Activated CD4-positive, alpha-beta T cell treated with anti-CD3 and anti-CD28 coated beads, Interleukin-2, amount 50 U/mL, for 4 hours (primary cell): Measurements from ENCODE around the gene TOE1.

Experiments used
- DNase-seq, 2 experiments: peaks; one replicate each; pipeline ENCODE4 v3.0.0-alpha.2; 2020

TOE1 gene

DNA sequence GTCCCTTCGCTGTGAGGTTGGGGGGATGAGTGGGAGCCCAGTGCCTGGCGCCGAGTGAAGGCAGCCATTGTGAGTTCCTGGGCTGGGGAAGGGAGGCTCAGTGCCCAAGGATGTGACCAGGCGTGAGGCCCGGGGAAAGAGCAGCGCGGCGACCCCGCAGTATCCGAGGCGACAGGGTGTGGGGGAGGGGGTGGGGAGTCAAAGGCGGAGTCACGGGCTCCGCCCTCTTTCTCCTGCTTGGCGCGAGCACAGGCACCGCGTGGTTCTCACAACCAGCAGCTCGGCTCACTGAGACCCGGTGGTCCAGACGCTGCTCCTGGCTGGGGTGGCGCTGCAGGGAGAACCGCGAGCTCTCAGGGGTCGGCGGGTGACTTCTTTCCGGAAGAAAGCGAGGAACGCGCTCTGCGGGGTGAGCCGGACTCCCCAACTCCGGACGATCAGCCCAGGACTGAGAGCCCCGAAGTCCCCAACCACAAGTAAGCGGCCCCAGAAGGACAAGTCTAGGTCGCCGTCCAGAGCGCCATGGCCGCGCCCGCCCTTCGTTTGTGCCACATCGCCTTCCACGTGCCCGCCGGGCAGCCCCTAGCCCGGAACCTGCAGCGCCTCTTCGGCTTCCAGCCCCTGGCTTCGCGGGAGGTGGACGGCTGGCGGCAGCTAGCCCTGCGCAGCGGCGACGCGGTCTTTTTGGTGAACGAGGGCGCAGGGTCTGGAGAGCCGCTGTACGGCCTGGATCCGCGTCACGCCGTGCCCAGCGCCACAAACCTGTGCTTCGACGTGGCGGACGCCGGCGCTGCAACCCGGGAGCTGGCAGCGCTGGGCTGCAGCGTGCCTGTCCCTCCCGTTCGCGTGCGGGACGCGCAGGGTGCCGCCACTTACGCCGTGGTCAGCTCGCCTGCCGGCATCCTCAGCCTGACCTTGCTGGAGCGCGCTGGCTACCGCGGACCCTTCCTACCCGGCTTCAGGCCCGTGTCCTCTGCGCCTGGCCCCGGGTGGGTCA is 13.0 kb upstream of the TOE1 start, which contains the start of gene HPDL:
Gene HPDL (plus strand): TSS at position 269 of the 997 bp plus-strand sequence. CDS start 254 bp downstream, at position 523.
- DNase-seq: peak; percentile 57 to 61

DNA sequence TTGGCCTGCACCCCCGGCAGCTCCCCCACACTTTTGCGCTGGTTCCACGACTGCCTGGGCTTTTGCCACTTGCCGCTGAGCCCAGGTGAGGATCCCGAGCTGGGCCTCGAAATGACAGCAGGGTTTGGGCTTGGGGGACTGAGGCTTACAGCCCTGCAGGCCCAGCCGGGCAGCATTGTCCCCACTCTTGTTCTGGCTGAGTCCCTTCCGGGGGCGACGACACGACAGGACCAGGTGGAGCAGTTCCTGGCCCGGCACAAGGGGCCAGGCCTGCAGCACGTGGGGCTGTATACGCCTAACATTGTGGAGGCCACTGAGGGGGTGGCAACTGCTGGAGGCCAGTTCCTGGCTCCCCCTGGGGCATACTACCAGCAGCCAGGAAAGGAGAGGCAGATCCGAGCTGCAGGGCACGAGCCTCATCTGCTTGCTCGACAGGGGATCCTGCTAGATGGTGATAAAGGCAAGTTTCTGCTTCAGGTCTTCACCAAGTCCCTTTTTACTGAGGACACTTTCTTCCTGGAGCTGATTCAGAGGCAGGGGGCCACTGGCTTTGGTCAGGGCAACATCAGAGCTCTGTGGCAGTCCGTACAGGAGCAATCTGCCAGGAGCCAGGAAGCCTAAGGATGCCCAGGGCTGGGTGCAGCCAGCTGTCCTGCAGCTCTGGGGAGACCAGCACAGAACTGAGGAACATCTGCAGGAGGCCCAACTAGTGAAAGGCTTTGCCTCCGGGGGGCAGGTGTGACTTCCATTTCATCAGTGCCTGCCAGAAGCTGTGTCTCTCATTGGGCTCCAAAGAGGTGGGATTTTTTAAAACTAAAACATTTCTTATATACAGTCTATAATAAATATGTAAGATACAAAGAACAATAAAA is 12.1 kb upstream of the TOE1 start:
- DNase-seq: no peak

DNA sequence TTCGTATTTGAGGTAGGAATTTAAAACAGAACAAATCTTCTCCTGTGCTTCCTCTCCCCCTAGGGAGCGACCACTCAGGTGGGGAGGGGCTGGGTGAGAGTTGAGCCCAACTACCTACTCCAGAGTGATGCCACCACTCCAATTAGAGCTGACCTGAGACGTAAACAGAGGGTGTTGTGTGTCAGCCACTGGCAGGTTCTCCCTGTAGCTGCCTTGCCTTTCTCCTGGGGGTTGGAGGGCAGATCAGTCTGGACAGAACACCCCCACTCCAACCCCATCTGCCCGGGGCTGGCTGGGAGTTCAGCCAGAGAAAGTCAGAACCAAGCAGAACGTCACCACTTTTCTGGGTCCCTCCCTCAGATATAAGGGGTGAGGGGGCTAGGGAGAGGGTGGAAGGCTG is 11.3 kb upstream of the TOE1 start:
- DNase-seq: no peak

DNA sequence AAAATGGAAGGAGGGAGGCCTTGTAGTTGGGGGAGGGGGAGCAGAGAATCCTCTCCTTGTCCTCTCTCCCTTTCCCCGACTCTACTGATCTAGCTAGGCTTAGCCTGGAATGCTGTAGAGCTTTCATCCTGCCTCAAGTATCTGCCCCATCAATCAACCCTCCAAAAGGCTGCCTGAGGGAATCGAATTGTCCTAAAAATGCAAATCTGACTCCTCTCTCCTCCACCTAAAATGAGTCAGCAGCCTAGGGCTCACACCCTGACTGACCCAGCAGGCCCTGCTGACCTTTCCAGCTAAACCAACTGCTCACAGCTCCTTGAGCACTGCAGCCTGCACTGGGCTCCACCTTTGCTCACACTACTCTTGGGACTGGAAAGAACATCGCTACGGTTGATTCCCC is 10.5 kb upstream of the TOE1 start:
- no peak for DNase-seq

DNA sequence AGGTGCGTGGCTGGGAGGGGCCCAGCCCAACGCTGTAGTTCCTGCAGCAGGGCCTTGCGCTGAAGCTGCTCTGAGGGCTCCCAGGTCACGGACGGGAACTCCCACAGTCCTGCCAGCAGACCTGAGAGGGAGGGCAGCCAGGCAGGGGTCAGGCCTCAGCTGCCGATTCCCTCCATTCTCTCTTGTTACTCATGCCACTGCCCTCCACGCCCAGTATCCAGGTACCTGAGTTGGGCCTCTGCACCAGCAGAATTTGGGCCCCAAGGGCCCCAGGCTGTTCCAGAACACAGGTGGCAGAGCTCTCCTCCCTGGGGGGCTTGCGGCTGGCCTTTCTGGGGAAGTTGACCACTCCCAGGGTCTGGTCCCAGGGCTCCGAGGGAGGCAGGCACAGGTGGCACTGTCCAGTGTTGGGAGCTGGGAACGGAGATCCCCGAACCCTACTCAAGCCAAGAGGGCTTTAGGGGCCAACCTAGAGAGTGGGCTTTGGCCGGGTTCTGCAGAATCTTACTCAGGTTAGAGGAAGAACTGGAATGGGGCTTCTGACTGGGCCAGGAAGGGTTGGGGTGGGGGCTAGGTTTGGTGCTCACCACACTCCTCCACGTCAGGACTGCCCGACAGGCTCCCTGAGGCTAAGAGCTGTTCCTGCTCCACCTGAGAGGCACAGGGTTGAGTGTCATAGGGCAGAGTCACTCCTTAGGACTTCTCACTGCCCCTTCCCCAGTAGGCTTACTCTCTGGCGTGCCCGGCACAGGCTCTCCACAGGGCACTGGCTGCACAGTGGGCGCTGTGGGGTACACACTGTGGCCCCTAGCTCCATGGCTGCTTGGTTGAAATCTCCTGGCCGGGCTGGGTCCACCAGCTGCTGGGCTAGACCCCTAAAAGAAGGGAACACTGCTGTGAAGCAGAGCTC is 8.3 kb upstream of the TOE1 start:
- no peak for DNase-seq

DNA sequence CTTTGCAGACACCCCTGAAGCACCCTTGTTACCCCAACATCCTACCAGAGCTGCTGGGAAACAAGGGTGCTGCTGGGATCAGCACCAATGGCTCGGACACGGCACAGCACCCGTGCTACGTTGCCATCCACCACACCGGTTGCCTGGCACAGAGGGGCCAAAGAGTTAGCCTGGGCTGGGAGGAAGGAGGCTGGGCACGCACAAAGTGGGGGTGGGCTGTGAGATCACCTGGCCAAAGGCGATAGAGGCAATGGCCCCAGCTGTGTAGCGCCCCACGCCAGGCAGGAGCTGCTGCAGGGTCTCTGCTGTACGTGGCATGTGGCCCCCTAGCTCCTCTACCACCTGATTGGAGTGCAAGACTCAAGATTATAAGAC is 7.6 kb upstream of the TOE1 start:
- no peak for DNase-seq

DNA sequence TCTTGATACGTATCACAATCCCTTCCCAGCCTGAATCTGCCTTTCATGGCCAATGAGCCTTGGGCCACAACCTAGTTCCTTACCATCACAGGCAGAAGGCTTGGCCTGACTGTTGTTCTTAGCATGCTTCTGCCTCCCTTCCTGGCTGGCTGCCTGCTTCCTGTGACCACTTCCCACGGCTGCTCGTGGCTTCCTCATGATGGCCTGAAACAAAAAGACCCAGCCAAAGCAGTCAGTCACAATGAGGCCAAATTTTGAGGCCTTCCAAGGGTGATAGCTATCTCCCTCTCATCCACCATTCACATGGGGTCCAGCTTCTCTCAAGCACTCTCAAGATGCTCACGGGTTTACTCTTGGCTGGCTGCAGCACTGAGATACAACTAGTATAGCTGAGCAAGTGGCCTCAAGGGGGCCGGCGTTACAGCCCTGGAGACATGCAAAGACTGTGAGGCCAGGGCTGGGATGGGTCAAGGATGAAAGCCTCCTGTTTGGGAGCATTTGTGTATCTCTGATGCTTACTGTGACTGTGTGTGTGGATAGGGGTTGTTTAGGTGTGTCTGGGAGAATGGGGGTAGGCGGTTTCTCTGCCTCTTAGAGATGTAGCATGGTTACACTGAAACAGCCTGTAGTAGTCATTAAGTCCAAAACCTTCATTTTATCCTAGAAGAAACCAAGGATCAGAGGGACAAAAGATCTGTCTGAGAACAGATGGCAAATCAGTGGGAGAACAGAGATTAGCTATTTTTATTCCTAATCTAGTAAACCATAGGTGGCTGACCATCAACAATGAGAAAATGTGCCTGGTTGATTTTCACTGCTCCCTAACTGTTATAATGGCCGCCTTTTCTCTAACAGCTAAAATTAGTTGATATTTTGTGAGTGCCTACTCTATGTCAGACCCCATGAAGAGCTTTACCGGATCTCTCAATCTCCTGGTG is 5.4 kb upstream of the TOE1 start:
- no peak for DNase-seq

DNA sequence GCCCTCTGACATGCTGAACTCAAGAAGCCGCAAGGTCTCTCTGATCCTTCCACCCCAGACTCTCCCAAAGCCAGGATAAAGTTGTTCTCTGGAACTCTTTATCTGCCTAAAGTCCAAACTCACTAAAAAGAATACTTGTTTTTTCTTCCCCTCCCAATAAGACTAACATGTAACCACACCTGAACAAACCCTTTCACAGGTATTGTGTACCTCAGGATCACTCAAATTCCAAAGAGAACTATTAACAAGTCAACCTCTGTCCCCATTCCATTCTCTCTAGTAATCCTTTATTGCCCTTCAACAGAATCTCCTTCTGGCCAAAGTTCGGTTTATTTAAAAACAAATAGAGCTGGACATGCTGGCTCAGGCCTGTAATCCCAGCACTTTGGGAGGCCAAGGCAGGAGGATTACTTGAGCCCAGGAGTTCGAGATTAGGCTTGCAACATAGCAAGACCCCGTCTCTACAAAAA is 4.1 kb upstream of the TOE1 start:
- no peak for DNase-seq

DNA sequence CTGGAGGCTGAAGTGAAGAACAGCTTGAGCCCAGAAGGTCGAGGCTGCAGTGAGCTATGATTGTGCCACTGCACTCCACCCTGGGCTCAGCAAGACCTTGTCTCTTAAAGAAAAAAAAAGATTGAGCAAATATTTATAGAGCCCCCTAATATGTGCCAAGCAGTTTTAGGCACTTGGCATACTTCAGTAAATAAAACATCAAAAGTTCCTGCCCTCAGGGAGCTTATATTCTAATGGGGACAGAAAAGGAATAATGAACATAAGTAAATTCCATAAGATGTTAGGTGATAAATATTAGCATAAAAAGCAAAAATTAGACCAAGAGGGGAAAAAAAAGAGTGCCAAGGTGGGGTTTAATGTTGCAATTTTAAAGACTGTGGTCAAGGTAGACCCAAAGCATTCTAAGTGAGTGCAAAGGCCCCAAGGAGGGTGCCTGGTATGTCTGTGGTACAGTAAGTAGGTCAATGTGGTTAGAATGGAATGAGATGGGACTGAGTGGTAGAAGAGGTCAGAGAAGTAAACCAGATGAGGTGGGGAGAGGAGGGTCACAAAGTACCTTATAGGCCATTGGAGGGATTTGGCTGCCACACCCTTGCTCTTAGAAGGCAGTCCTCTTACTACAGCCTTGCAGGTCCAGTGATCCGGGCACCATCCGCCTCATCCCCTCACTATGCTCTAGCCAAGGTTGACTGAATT is 2.2 kb upstream of the TOE1 start:
- DNase-seq: no peak

DNA sequence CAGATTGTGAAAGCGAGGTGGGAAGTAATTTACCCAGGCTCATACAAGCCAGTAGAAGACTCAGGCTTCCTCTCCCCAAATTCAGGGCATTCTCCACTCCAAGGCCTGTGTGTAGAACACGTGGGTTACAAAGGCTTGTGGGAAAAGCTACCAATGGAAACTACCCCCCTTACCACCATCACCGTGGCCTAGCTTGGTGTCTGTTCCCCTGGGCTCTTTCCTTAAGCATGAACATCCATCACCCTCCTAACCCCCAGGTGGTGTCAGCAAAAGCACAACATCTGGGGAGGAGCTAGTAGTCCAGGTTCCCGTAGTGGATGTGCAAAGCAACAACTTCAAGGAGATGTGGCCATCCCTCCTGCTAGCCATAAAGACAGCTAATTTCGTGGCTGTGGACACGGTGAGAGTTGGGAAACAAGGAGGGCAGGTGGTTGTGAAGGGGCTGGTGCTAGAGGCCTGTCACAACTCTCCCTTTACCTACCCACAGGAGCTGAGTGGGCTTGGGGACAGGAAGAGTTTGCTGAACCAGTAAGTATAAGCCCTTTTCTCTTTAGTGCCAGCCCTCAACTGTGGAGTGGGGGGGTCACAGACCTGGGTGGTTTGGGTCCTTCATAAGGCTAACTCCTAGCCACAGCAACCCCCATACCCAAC is 971 bp downstream of the TOE1 start:
- DNase-seq: no peak

DNA sequence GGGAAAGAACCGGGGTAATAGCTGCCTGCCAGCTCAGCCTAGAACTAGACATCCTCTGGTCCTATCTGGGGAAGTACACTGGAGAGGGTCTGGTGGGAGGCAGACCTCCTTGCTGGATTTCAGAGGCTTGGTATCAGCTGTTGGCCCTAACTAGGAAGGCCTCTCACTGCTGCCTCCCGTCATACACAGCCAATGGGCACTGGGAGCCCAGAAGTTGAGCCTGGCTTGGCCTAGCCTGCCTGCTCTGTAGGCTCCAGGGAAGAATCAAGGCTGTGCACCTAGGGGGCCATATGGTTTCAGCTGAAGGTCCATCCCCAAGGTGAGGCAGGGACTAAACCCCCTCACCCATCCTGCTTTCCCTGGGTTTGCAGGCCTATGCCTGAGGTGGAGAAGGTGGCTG is 4.5 kb downstream of the TOE1 start:
- no peak for DNase-seq

DNA sequence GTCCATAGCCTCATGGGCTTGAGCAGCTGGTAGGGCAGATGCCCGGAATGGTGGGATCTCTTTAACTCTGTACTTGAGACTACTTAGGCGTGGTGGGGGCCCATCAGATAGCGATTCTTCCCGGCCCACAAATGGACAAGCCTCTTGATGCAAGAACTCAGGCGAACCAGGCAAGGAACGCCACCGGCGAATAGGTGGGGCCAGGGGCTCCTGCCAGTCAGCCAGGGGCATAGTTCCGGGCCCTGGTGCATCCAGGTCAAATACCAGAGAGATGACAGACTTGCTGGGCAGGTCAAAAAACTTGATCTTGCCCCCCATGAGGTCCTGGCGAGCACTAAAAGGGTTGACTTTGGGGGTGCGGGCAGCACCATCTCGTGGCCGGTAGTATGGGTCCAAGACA is 5.0 kb downstream of the TOE1 start:
- DNase-seq: no peak

DNA sequence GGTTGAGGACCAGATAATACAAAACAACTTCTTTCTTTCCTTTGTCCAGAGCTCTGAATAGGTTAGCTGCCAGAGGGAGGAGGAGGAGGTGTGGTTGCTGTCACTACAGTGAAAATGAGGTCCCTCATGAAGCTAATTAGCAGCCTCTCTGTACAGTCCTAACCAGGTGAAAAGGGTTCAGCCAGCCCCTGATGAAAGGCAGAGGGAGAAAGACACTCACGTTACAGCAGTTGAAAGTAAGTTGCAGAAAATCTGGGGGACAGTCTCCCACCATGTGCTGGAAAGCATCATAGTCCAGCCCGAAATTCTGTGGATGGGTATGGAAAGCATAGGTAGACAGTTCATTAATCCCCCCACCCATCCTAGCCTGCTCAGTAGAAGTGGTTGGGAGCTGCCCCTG is 6.5 kb downstream of the TOE1 start:
- no peak for DNase-seq

DNA sequence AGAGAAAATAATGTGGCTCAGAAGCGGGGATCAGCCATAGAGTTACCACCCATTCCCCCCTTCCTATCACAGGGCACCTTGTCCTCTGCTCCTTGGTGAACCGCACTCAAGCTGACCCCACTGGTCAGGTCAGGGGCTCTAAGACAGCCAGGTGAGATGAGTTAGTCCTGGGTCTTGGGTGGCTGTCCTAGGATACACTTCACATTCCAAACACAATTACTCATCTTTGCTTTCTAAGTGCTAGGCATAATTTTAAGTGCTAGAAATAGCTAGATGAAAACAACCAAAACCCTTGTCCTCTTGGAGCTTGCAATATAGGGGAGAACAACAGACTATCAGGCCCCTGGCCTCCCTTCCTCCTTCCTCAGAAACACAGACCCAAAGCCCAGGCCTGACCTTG is 8.1 kb downstream of the TOE1 start:
- DNase-seq: no peak

DNA sequence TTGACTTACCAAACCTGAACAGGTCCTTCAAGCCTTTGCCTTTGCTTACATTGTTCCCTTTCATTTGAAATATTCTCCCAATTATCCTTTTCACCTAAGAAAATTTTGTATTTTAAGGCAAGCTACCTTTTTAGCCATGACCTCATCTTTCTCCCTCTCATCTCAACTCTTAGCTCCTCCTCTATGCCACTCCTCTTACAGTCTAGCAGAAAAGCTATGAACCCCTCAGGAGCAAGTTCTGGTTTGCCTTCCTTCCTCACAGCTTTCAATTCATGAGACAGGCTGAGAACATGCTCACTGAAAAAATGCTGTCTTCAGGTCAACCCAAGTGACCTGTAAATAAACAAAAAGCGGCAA is 8.6 kb downstream of the TOE1 start:
- no peak for DNase-seq

DNA sequence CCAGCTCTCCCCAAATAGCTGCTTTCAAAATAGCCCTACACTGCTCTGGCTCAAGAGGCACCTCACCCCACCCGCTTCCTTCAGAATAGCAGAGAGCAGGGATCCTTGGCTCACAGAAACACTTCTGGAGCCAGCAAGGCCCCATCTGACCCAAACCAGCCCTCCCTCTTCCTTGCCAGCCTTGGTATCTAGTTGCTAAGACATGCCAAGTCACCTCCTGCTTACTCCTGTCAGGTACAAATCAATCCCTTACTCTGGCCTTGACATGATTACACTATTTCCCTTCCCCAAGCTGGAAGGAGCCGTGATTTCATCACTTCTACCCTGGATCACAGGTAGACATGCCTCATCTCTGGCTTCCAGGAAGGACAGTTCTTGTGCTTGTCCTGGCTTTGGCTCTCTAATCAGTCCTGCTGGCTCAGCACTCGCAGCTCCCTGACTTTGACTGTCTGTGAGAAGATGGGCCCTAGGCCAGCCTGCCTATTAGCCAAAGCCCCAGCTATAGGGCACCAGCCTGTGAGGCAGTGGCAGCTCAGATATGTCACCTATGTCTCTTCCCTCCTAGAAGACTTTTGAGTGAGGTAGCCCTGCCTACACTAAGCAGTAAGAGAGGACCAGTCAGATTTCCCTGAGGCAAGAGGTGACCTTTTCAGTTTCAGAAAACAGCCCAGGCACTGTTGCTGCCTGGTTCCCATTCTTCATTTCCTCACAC is 9.2 kb downstream of the TOE1 start:
- DNase-seq: no peak

DNA sequence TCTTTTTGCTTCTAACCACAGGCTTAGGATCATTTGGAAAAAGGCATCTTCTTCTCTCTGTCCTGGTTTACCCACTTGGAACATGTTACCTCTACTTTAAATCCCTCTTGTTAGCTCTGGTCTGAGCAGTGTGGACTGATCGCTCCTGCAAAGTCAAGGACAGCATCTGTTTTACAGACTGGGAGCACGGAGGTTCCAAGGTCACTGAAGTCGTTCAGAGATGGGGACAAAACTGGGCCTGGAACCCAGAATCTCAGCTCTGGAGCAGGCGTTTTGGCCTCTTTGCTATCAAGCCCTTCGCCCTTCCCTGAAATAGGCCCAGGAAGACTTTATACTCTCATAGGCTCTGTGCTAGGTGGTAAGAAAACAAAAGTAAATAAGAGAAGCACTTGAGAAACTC is 11.5 kb downstream of the TOE1 start:
- no peak for DNase-seq

DNA sequence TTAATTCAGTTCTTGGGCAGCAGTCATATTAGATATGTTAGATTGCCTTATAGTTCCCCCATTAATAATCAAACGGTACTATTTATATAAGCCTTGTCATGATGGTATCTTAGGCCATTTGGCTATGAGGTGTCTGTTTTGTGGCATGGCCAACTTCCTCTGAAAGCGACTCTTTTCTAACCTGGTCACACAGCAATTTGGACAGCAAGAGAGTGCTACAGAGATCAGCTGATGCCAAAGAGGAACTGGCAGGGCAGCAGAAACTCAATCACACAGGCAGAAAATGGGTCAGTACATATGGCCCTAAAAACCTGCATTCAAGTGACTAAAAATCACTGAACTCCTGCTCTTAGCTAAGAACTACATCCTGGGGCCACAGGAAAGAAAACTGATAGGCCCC is 13.7 kb downstream of the TOE1 start:
- DNase-seq: no peak

DNA sequence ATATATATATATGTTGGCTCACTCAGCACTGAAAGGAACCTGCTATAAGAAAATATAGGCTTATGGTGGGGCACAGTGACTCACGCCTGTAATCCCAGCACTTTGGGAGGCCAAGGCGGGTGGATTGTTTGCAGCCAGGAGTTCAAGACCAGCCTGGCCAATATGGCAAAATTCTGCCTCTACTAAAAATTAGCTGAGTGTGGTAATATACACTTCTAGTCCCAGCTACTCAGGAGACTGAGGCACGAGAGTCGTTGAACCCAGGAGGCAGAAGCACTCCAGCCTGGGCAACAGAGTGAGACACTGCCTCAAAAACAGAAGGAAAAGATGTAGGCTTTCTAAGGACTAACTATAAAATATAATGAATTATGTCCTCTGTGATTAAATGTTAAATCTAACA is 14.9 kb downstream of the TOE1 start:
- no peak for DNase-seq

DNA sequence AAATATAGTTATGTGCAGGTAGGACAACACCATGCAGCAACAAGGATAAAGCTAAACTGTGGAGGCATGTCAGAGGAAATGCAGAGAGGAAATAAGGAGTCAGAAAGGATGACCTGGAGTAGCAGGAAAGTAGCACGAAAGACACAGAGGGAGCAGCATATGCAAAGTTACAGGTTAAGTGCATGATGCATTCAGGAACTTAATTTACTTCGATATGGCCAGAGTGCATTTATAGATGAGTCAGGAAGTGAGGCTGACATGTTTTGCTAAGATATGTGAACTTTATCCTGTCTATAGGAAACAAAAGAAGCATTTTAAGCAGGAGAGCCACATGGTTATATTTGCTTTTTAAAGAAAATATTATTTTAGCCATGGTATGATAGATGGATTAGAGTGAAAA is 15.7 kb downstream of the TOE1 start:
- no peak for DNase-seq
